ENCODE data around the gene AADACL3. TPM values are rescaled to one million over a fixed set of nuclear protein-coding genes. Genes with fewer than 3 reads are reported as not detected.

AADACL3 gene
- total and polyA plus RNA-seq, 9 of the 15 experiments (the other 6 are each of a cell fraction or from before 2014, with no cell fraction given): not detected

- intact Hi-C loops (cut with micrococcal nuclease) (no loop called here), in situ Hi-C loops (cut with MboI) (no loop called here)
- Histone ChIP-seq H3K9ac (ENCODE audit: insufficient read depth in 1 of 2, low read depth in 2 of 2, low read length in 2 of 2) (no peak within 1 kb of the TSS), H3K36me3 (ENCODE audit: control insufficient read depth, insufficient read depth, low read length) (no peaks in the 10 kb centered on the region), H3K27me3 (ENCODE audit: control insufficient read depth in 2 of 2, insufficient read depth in 2 of 2, low read length in 2 of 2) (no peaks in the 10 kb centered on the region), H3K27ac (ENCODE audit: extremely low read depth, low read depth, low read length) (no peak within 1 kb of the TSS; the same call in 2 of the 3 replicates), H3K79me2 (ENCODE audit: control insufficient read depth, insufficient read depth, low read length) (no peaks in the 10 kb centered on the region), H3K9me3 (replicated peaks; ENCODE audit: control insufficient read depth, insufficient read depth, low read depth, low read length) (0 out of 2 replicates have a peak, but pooled peaks cover 4% of the 10 kb centered on the region), H4K20me1 (replicated peaks; ENCODE audit: control insufficient read depth, insufficient read depth, low read length) (no peaks in the 10 kb centered on the region), H3K9me1 (ENCODE audit: control insufficient read depth, insufficient read depth, low read length) (no peaks in the 10 kb centered on the region), H3K4me3 (no peak within 1 kb of the TSS), H3K4me1 (replicated peaks in 1 of 2; ENCODE audit: control insufficient read depth in 2 of 2, insufficient read depth in 2 of 2, low read length in 2 of 2) (no peaks in the 10 kb centered on the region; a peak in 1 of 5 replicates), H2AFZ (ENCODE audit: low read depth, low read length) (no peak within 1 kb of the TSS), H3K4me2 (ENCODE audit: insufficient read depth, low read length) (no peak within 1 kb of the TSS; the same call in 1 of the 2 replicates)
- DNase-seq (ENCODE audit: extremely low read depth in 1 of 4, low spot score in 3 of 4): no peak
- POLR2A ChIA-PET: interaction anchor here (0.7 to 0.8 kb wide), 2 partner anchors 11 to 640 kb away, joined by 3 to 4 read pairs; no protein-coding TSS in a partner anchor
- TF ChIP-seq CHD4 (IDR thresholded peaks at IDR 0.05; ENCODE audit: insufficient read depth, insufficient replicate concordance, low read depth, low read length, poor library complexity, severe bottlenecking) (no peak), TOE1 (IDR thresholded peaks at IDR 0.05; ENCODE audit: borderline replicate concordance) (peak; percentile 13; the same call in 1 of the 2 replicates), TOE1 (CRISPR knock-in tag; IDR thresholded peaks at IDR 0.05; ENCODE audit: borderline replicate concordance, low read depth) (no peak), C11orf30 (IDR thresholded peaks at IDR 0.05; ENCODE audit: low read depth) (peak; percentile 17; the same call in 1 of the 2 replicates), RFX1 (IDR thresholded peaks at IDR 0.05) (peak; percentile 81), ADNP (tag; IDR thresholded peaks at IDR 0.05) (peak; percentile 73), ZEB2 (IDR thresholded peaks at IDR 0.05) (peak; percentile 86), EP300 (IDR thresholded peaks at IDR 0.05; ENCODE audit: low read length) (peak; percentile 67; the same call in 1 of the 2 replicates), FOXJ2 (tag; IDR thresholded peaks at IDR 0.05) (peak; percentile 90), ZNF253 (CRISPR knock-in tag; conservative IDR thresholded peaks at IDR 0.05) (no peak), ZC3H4 (CRISPR knock-in tag; IDR thresholded peaks at IDR 0.05; ENCODE audit: borderline replicate concordance) (no peak), ZBTB1 (CRISPR knock-in tag; IDR thresholded peaks at IDR 0.05; ENCODE audit: borderline replicate concordance, low read depth) (peak; percentile 82; the same call in 1 of the 2 replicates), ZBTB12 (CRISPR knock-in tag; IDR thresholded peaks at IDR 0.05) (no peak), MAFG (tag; conservative IDR thresholded peaks at IDR 0.05) (peak; percentile 21; the same call in 1 of the 2 replicates), CBX1 (IDR thresholded peaks at IDR 0.05; ENCODE audit: low read depth) (peak; percentile 11; the same call in 1 of the 2 replicates), TFAP4 (CRISPR knock-in tag; IDR thresholded peaks at IDR 0.05; ENCODE audit: borderline replicate concordance) (peak; percentile 37; the same call in 1 of the 2 replicates)
- FAIRE-seq: no peak
- CTCF ChIA-PET (ENCODE audit: low intra/inter-chr PET ratio): no interaction called here
- 4% methylated on average over 2 of the region's 2 CpGs for WGBS (ENCODE audit: insufficient coverage, low coverage, missing lambda C conversion rate)
- BruUV-seq (replicated peaks): no TSS peak
- ATAC-seq: peak; percentile 65
These were observed 30.0 kb downstream of the AADACL3 start, which contains the start of gene CFAP107 for GRCh38 chr1:12745992-12746323. Gene CFAP107 (plus strand): TSS chr1:12746200. CDS start chr1:12746431, 231 bp downstream.
